Measurements from ENCODE around the gene ULBP1. TPM values are rescaled to one million over a fixed set of nuclear protein-coding genes. Genes with fewer than 3 reads are reported as not detected.
A peak's percentile ranks its signal among the peaks of the same experiment; 100 is the strongest.
"Not testable (repeated sequence)": the region's sequence is repeated elsewhere in the genome, so short reads cannot be mapped to it uniquely, and the experiment has no call there.

ULBP1 gene
- total RNA-seq, 1 donor from 2014 or later = 9.3 TPM

DNA sequence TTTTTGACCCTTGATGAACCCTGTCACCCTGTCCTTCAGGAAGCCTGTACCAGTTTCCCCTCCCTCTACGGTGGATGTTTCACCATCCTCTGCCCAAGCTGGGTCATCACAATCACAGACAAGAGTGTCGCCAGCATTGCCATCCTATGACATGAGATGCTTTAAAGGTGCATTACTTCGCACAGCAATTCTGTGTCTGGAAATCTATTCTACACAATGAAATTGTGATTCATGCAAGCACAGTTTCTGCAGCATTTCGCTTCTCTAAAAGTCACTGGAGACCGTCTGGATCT lies 24.4 kb upstream of the ULBP1 start:
- H3K9me3 Mint-ChIP-seq (ENCODE audit: unreplicated experiment) = peaks cover under 1% of the 10 kb centered on the region
- peaks cover 40% of the 10 kb centered on the region for H3K27me3 Mint-ChIP-seq (ENCODE audit: unreplicated experiment)

DNA sequence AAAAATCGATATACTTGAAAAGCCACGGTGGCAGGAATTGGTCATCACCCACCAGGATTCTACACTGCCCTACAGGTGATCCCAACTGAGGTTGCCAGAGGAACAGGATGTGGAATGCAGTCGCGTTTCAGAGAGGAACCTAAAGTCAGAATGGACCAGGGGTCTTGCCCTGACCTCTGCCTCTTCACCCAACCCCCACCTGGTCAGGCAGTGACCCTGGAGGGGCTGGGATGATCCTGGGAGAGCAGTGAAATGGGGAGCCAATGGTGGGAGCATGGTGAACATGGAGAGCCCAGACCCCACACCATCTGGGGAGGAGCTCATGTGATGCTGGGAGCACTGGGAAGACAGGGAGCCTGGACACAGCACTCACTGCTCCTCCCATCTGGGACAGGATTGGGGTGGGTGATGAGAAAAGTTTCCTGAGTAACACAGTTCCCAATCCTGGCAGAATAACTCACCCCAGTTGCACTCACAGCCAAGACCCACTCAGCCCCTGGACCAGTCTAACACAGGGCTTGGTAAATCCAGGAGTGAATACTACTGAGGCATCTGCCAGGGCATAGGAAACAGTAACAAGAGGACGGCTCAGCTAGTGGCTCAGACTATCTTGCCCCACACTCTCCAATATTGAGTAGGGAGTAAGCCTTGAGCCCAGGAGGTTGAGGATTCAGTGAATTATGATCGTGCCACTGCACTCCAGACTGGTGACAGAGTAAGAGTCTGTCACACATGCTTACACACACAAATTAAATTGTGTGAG lies 23.7 kb upstream of the ULBP1 start:
- H3K27ac Mint-ChIP-seq (ENCODE audit: unreplicated experiment) = peak overlapping the region; percentile 22
- no peak for DNase-seq

More for the DNA sequence above, 24.4 kb upstream of the ULBP1 start:
- Mint-ChIP-seq H3K27ac (ENCODE audit: unreplicated experiment) (no peak overlapping the region), H3K36me3 (ENCODE audit: unreplicated experiment) (no peaks in the 10 kb centered on the region), H3K4me1 (ENCODE audit: low read depth, unreplicated experiment) (peaks cover 3% of the 10 kb centered on the region), H3K4me3 (ENCODE audit: unreplicated experiment) (peak overlapping the region; percentile 83)
- TF ChIP-seq, protein P1, sequence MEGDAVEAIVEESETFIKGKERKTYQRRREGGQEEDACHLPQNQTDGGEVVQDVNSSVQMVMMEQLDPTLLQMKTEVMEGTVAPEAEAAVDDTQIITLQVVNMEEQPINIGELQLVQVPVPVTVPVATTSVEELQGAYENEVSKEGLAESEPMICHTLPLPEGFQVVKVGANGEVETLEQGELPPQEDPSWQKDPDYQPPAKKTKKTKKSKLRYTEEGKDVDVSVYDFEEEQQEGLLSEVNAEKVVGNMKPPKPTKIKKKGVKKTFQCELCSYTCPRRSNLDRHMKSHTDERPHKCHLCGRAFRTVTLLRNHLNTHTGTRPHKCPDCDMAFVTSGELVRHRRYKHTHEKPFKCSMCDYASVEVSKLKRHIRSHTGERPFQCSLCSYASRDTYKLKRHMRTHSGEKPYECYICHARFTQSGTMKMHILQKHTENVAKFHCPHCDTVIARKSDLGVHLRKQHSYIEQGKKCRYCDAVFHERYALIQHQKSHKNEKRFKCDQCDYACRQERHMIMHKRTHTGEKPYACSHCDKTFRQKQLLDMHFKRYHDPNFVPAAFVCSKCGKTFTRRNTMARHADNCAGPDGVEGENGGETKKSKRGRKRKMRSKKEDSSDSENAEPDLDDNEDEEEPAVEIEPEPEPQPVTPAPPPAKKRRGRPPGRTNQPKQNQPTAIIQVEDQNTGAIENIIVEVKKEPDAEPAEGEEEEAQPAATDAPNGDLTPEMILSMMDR (IDR thresholded peaks at IDR 0.05; ENCODE audit: partially characterized antibody, unreplicated experiment) = no peak
- no peak for DNase-seq

DNA sequence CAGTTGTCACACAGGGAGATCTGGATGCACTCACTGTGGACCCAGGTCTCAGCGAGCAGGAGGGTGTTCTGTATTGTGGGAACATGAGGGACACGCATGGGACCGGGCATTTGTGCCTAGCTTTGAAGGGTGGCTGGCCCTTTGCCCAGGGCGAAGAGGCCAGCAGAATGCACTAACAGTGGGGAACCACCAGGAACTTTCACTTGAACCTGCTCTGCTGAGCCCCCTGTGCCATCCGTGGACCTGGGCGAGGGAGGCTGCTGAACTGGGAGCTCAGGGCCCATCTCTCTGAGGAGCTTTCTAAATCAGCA lies 23.1 kb upstream of the ULBP1 start:
- H3K4me3 Mint-ChIP-seq (ENCODE audit: unreplicated experiment) = peak overlapping the region; percentile 60
- H3K4me1 Mint-ChIP-seq (ENCODE audit: low read depth, unreplicated experiment) = peaks cover 3% of the 10 kb centered on the region
- peak overlapping the region; percentile 22 for H3K27ac Mint-ChIP-seq (ENCODE audit: unreplicated experiment)
- H3K27me3 Mint-ChIP-seq (ENCODE audit: unreplicated experiment) = peaks cover 35% of the 10 kb centered on the region
- H3K36me3 Mint-ChIP-seq (ENCODE audit: unreplicated experiment) = no peaks in the 10 kb centered on the region
- no peak for DNase-seq
- TF ChIP-seq, protein P1 (IDR thresholded peaks at IDR 0.05; ENCODE audit: partially characterized antibody, unreplicated experiment) = no peak
- no peaks in the 10 kb centered on the region for H3K9me3 Mint-ChIP-seq (ENCODE audit: unreplicated experiment)

More for the DNA sequence above, 23.7 kb upstream of the ULBP1 start:
- TF ChIP-seq, protein P1 (IDR thresholded peaks at IDR 0.05; ENCODE audit: partially characterized antibody, unreplicated experiment) = no peak
- peaks cover 3% of the 10 kb centered on the region for H3K4me1 Mint-ChIP-seq (ENCODE audit: low read depth, unreplicated experiment)
- no peaks in the 10 kb centered on the region for H3K9me3 Mint-ChIP-seq (ENCODE audit: unreplicated experiment)
- H3K36me3 Mint-ChIP-seq (ENCODE audit: unreplicated experiment) = no peaks in the 10 kb centered on the region
- peak overlapping the region; percentile 60 for H3K4me3 Mint-ChIP-seq (ENCODE audit: unreplicated experiment)
- peaks cover 35% of the 10 kb centered on the region for H3K27me3 Mint-ChIP-seq (ENCODE audit: unreplicated experiment)

DNA sequence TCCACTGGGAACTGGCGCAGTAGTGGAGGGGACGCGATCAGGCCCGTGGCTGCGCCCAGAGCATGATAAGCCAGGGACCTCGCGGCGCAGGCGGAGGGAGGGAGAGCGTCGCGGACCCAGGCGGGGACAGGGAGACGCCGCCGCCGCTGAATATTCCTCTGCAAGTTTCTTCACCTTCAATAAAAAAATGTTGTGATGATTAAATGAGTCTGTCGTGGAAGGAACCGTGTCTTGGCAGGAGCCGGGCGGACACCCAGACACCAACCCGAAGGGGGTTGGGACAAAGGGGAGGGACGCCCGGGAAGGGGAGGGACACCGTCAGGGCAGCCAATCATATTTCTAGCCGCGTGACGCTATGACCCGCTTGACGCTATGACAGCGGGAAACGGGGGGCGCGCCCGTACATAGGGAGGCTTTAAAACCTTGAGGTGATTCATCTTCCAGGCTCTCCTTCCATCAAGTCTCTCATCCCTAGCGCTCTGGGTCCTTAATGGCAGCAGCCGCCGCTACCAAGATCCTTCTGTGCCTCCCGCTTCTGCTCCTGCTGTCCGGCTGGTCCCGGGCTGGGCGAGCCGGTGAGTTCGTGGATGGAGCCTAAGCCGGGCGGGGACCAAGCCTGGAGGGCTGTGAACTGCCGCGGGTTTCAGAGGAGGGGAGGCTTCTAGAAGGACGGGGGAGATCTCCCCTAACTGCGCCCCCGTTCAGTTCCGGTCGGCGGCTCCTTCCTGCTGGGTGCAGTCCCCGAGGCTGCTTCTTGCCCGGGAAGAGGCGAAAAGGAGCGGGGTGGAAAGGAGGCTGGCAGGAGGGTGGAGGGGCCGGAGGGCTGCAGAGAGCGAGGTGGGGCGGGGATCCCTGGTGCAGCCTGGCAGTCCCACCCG lies 21.9 kb upstream of the ULBP1 start, which contains the start of gene ULBP2:
Gene ULBP2 (plus strand): TSS at position 432 of the 878 bp plus-strand sequence. CDS start 59 bp downstream, at position 491.
- peaks cover 33% of the 10 kb centered on the region for H3K27me3 Mint-ChIP-seq (ENCODE audit: unreplicated experiment)
- peak; percentile 80 for DNase-seq
- TF ChIP-seq, protein P1 (IDR thresholded peaks at IDR 0.05; ENCODE audit: partially characterized antibody, unreplicated experiment) = no peak
- no peaks in the 10 kb centered on the region for H3K36me3 Mint-ChIP-seq (ENCODE audit: unreplicated experiment)
- H3K27ac Mint-ChIP-seq (ENCODE audit: unreplicated experiment) = peak within 1 kb of the TSS; percentile 70
- no peaks in the 10 kb centered on the region for H3K9me3 Mint-ChIP-seq (ENCODE audit: unreplicated experiment)
- peaks cover 3% of the 10 kb centered on the region for H3K4me1 Mint-ChIP-seq (ENCODE audit: low read depth, unreplicated experiment)
- H3K4me3 Mint-ChIP-seq (ENCODE audit: unreplicated experiment) = peak within 1 kb of the TSS; percentile 93

DNA sequence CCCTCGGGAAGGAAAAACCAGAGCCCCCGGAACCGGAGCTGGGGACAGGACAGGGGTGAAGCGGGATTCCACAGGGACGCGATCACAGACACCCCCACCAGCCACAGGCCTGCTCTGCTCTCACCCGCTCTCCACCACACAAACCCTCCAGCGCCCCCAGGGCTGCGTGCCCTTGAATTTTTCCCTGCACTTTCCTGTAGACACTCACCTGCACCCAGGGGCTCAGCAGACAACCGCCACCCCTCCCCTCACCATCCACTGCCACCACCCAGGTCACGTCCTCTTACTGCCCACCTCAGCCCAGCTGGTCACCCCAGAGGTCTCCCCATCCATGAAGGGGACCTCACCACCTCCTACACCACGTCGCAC lies 21.3 kb upstream of the ULBP1 start:
- peak overlapping the region; percentile 93 for H3K4me3 Mint-ChIP-seq (ENCODE audit: unreplicated experiment)
- peaks cover 3% of the 10 kb centered on the region for H3K4me1 Mint-ChIP-seq (ENCODE audit: low read depth, unreplicated experiment)
- H3K27me3 Mint-ChIP-seq (ENCODE audit: unreplicated experiment) = peaks cover 30% of the 10 kb centered on the region
- H3K9me3 Mint-ChIP-seq (ENCODE audit: unreplicated experiment) = no peaks in the 10 kb centered on the region
- DNase-seq = peak; percentile 39
- no peak overlapping the region for H3K27ac Mint-ChIP-seq (ENCODE audit: unreplicated experiment)
- H3K36me3 Mint-ChIP-seq (ENCODE audit: unreplicated experiment) = no peaks in the 10 kb centered on the region
- TF ChIP-seq, protein P1 (IDR thresholded peaks at IDR 0.05; ENCODE audit: partially characterized antibody, unreplicated experiment) = no peak

DNA sequence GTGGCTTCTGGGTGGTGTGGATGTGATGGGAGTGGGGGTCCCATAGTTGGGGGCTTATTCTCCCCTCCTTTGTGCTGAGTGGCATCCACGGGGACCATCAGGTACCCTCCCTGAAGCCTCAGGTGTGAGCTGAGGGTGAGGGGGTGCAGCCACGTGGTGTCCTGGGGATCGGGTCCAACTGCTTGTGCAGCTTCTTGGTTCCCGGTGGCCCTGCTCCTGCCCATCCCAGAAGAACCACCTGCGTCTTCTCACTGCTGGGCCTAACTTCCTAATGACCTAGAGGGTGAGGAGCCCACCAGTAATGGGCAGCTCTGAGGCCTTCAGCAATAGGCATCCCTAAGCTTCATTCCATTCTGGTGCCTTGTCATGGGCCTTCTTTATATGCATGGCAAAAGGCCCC lies 20.4 kb upstream of the ULBP1 start:
- H3K4me1 Mint-ChIP-seq (ENCODE audit: low read depth, unreplicated experiment); H3K36me3 Mint-ChIP-seq (ENCODE audit: unreplicated experiment); H3K9me3 Mint-ChIP-seq (ENCODE audit: unreplicated experiment); DNase-seq; H3K4me3 Mint-ChIP-seq (ENCODE audit: unreplicated experiment); H3K27ac Mint-ChIP-seq (ENCODE audit: unreplicated experiment): not testable (repeated sequence)
- peaks cover 29% of the 10 kb centered on the region for H3K27me3 Mint-ChIP-seq (ENCODE audit: unreplicated experiment)

DNA sequence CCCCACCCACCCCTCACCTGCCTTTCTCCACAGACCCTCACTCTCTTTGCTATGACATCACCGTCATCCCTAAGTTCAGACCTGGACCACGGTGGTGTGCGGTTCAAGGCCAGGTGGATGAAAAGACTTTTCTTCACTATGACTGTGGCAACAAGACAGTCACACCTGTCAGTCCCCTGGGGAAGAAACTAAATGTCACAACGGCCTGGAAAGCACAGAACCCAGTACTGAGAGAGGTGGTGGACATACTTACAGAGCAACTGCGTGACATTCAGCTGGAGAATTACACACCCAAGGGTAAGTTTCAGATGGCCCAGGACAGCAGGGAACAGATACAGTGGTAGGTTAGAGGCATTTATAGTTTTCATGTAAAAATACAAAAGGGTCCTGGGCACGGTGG lies 18.5 kb upstream of the ULBP1 start:
- H3K4me3 Mint-ChIP-seq (ENCODE audit: unreplicated experiment); H3K27ac Mint-ChIP-seq (ENCODE audit: unreplicated experiment); DNase-seq; H3K4me1 Mint-ChIP-seq (ENCODE audit: low read depth, unreplicated experiment); H3K9me3 Mint-ChIP-seq (ENCODE audit: unreplicated experiment); H3K36me3 Mint-ChIP-seq (ENCODE audit: unreplicated experiment): not testable (repeated sequence)
- H3K27me3 Mint-ChIP-seq (ENCODE audit: unreplicated experiment) = peaks cover 25% of the 10 kb centered on the region
